HG03159 (cell line): Measurements from ENCODE around the gene SPTBN2.
"Not testable (repeated sequence)": the region's sequence is repeated elsewhere in the genome, so short reads cannot be mapped to it uniquely, and the experiment has no call there.

Experiments
- ATAC-seq: cut with Tn5 transposase; IDR thresholded peaks from one replicate; pipeline ENCODE4 v1.9.1; 2021; ENCODE audit warnings: mild to moderate bottlenecking, moderate library complexity; ENCODE audit not compliant: unreplicated experiment

The SPTBN2 gene

DNA sequence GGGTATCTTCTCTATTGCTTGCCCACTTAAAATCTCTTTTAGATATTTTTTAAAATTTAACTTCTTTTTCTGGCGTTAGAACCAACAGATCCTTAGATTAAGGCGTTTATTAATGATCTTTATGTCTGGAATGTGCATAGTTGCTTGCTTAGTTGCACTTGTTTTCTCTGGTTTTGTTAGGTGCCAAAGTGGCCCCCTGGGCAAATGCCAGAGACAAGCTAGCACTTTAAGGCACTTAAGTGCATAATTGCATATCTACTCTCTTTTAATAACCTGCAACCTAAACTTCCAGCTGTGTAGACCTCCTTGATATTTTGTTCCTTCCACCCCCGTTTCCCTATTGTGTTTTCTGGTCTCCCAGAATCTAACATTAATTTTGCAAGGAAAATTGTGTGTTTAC lies 87.2 kb downstream of the SPTBN2 start:
- no peak for ATAC-seq

DNA sequence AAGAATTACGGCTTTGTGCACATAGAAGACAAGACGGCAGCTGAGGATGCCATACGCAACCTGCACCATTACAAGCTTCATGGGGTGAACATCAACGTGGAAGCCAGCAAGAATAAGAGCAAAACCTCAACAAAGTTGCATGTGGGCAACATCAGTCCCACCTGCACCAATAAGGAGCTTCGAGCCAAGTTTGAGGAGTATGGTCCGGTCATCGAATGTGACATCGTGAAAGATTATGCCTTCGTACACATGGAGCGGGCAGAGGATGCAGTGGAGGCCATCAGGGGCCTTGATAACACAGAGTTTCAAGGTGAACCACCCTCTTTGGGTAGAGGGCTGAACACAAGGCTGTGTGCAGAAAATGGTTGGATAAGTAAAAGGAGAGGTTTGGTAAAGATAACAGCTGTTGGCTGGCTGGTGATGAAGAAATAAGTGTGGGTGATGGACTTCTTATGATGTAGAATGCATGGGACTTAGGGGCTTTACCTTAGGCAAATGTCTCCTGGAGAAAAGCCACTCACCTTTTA lies 89.1 kb downstream of the SPTBN2 start:
- ATAC-seq, result not testable (repeated sequence)

DNA sequence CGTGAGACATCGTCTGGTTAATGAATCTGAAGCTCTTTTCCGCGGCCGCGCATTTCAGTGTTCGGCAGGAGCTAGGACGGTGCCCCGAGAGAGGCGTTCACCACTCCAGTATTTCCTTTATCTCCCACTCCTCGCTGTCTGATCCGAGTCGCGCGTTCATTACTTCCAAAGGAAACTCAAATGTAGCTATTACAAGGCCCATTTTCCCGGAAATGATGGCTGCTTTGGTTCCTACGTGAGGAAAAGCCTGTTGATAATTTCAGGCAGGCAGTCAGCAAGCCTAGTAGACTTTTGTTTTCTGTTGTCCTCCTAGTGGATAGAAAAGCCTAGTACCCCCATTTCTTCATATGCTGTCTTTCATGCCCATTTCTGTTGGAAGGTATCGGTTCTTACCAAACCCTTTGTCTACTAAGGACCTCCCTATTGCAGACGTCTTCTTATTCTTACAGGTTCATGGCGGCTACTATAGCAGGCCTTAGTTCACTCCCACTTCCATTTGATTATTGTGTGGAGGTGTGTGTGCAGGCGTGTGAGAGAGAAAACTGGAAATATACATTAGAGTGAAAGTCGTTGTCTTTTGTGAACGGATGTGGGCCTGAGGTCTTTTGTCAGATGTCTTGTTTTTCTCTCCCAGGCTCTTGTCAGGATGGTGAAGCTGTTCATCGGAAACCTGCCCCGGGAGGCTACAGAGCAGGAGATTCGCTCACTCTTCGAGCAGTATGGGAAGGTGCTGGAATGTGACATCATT lies 89.8 kb downstream of the SPTBN2 start:
- ATAC-seq, result no peak

DNA sequence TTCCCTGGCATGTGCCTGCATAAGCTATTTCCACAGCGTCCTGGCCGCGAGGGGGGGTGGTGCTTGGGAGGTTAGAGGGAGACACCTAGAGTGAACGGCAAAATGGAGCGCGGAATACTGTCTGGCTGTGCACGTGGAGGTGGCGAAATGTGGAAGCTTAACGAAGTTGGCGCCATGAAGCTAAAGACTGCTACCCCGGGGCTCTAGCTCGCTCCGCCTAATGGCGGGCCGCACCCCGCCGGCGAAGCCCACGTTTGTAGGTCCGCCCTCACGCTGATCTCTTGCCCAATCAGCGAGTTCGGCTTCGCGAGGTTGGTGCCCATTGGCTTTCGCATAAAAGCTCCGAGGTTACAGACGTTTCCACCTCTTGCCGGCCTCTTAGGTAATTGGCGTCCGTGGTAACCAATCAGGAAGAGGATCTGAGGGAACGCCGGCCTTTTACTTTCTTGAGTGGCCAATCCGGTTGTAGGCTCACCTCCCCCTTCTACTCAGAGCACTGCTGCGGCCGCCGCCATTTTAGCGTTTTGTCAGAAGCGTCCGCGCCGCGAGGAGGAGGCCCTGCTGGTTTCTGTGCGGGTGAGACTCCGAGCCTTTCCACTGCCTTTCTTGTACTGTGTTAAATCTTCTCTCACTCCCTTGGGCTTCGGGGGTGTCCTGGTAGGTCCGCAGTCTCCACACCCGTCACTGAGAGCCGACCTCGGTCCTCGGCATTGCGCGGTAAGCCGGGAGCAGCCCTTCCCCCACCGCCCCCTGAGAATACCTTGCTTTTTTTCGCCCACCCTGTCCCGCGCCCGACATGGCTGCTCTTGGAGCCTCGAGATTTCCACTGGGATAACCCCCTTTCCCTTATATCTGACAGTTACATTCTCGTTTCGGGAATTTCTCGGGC lies 90.6 kb downstream of the SPTBN2 start, which contains the start of gene RBM4:
RBM4 (plus strand) TSS at position 527 of the 889 bp plus-strand sequence. CDS start 1,009 bp downstream, outside the sequence.
- peak; percentile 97 for ATAC-seq

DNA sequence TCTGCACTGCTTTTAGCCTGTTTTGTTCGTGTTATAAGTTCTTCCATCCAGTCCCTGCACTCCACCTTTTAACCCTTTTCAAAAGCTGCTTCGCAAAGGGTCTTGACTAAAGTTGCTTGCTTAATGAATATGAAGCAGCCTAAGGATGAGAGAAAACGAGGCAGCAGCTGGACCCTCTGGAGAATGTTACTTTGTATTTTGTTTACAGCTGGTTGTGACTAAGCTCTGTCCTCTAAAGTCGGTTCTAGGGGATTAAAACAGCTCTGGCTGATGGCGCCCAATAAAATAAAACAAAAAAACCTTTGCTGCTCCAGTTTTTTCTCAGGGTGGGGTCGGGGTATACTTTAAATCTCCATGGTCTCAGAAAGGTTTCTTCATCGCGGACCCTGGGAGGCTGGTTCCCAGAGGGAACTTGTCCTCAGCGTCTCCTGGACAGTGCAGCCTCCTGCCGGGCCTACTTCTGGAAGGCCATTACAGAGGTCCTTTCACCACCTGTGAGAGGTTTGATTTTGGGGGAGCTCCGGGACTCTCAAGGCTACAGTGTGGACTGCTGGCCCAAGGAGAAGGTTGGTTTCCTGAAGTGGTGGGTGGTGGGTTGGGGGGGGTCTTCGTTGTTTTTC lies 91.3 kb downstream of the SPTBN2 start:
- no peak for ATAC-seq

DNA sequence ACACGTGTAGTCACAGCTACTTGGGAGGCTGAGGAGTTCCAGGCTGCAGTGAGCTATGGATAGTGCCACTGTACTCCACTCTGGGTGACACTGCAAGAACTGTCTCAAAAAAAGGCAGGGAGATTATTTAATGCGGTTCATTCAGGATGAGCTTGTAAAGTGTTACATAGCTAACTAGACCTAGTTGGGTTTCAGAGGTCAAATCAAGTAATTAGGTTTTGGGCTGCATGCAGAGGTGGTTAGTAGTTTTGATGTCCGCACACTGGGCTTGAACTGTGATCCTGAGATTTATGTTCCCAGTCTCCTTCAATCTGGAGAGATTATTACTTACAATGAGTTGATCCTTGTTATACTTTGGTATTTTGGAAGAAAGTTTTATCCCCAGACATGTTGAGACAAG lies 92.6 kb downstream of the SPTBN2 start:
- ATAC-seq, result no peak
